GM12878 (cell line): Measurements from ENCODE around the gene MAN2B1. TPM values are rescaled to one million over a fixed set of nuclear protein-coding genes. Genes with fewer than 3 reads are reported as not detected.
"Not testable (repeated sequence)": the region's sequence is repeated elsewhere in the genome, so short reads cannot be mapped to it uniquely, and the experiment has no call there.

Source experiments
- ATAC-seq: fragments of 200-7000 bp; cut with Tn5 transposase; 3 replicates; pipeline ENCODE4 v1.9.1; 2020; ENCODE audit warnings: mild to moderate bottlenecking, moderate library complexity
- BruUV-seq: library from RNA; stranded (reverse); fragments of 400-500 nt; replicated peaks from 2 replicates; lab custom pipeline; 2021; lab: Mats Ljungman, UMichigan
- CTCF ChIA-PET: fragments of 300-600 bp; sonication (Branson Sonifier 250); formaldehyde crosslinking; extraction: SDS; loops from one replicate; lab custom pipeline; 2021; ENCODE audit warnings: inconsistent platforms; lab: Yijun Ruan, JAX
- POLR2A ChIA-PET: fragments of 350-600 bp; formaldehyde crosslinking; extraction: SDS; loops from one replicate; lab custom pipeline; 2021; ENCODE audit warnings: inconsistent platforms; lab: Charles Lee
- RAD21 ChIA-PET: fragments of 300-600 bp; sonication (Branson Sonifier 250); formaldehyde crosslinking; loops from one replicate; lab custom pipeline; 2023; ENCODE audit warnings: antibody characterized with exemption; ENCODE audit not compliant: unreplicated experiment; lab: Charles Lee
- SMC1A ChIA-PET: fragments of 300-600 bp; sonication (Branson Sonifier 250); formaldehyde crosslinking; loops from one replicate; lab custom pipeline; 2023; ENCODE audit not compliant: unreplicated experiment, uncharacterized antibody; lab: Charles Lee
- DNase-seq: peaks from one replicate; pipeline ENCODE4 v3.0.0-alpha.2; 2011; ENCODE audit warnings: low read depth, low spot score
- FAIRE-seq: peaks from 3 replicates; lab custom pipeline; 2011; peaks lifted over from hg19 to GRCh38; lab: Jason Lieb, UNC
- H2AFZ ChIP-seq: 2 replicates; pipeline ENCODE4 v1.6.0; 2011; ENCODE audit warnings: low read depth, low read length, control low read depth; ENCODE audit not compliant: control insufficient read depth
- H3K27ac ChIP-seq: 2 replicates; pipeline ENCODE4 v1.5.1; 2011; ENCODE audit warnings: control low read depth; ENCODE audit not compliant: control insufficient read depth, insufficient read depth
- H3K27me3 ChIP-seq, 2 experiments: replicated peaks in 1 of 2; 2 replicates each; pipeline versions ENCODE4 v1.6.0 to v1.6.1; 2011; ENCODE audit warnings: low read length in 1 of 2; ENCODE audit not compliant: control insufficient read depth in 2 of 2, insufficient read depth in 2 of 2
- H3K36me3 ChIP-seq, 2 experiments: 2 replicates each; pipeline ENCODE4 v1.5.1; 2011; ENCODE audit warnings: low read length in 1 of 2; ENCODE audit not compliant: control insufficient read depth in 2 of 2, insufficient read depth in 2 of 2
- H3K4me1 ChIP-seq: 2 replicates; pipeline ENCODE4 v1.6.1; 2011; ENCODE audit warnings: mild to moderate bottlenecking, low read length, moderate library complexity, mixed read lengths; ENCODE audit not compliant: control insufficient read depth, insufficient read depth
- H3K4me2 ChIP-seq: 2 replicates; pipeline ENCODE4 v1.6.0; 2011; ENCODE audit warnings: control low read depth; ENCODE audit not compliant: control insufficient read depth, insufficient read depth
- H3K4me3 ChIP-seq: fragments of 200-600 bp; sonication (generic); 2 replicates; pipeline ENCODE4 v1.5.1; 2016
- H3K79me2 ChIP-seq: 2 replicates; pipeline ENCODE4 v1.6.0; 2011; ENCODE audit warnings: low read length; ENCODE audit not compliant: control insufficient read depth, insufficient read depth
- H3K9ac ChIP-seq: 2 replicates; pipeline ENCODE4 v1.8.0; 2011; ENCODE audit warnings: low read length, control low read depth, mixed read lengths; ENCODE audit not compliant: control insufficient read depth, insufficient read depth
- H3K9me3 ChIP-seq: replicated peaks from 3 replicates; pipeline ENCODE4 v1.5.1; 2011; ENCODE audit warnings: mild to moderate bottlenecking, low read length; ENCODE audit not compliant: control insufficient read depth, insufficient read depth
- H4K20me1 ChIP-seq: 2 replicates; pipeline ENCODE4 v1.6.0; 2011; ENCODE audit not compliant: control insufficient read depth, insufficient read depth
- ATF7 ChIP-seq: fragments of 450-650 bp; IDR thresholded peaks from 2 replicates; pipeline ENCODE4 v1.6.1; 2016; ENCODE audit warnings: low read depth, mild to moderate bottlenecking
- BHLHE40 ChIP-seq, 2 experiments: fragments of 450-650 bp in 1 of 2; IDR thresholded peaks; 2 replicates each; pipeline ENCODE4 v1.6.1; 2011 to 2017; ENCODE audit warnings: low read depth in 2 of 2, borderline replicate concordance in 1 of 2, improper control_type of control experiment in 1 of 2, low read length in 1 of 2, mild to moderate bottlenecking in 1 of 2
- WGBS: methylation state at CpG from one replicate; pipeline ENCODE4 v1.1.6; 2016; ENCODE audit warnings: low lambda C conversion rate; ENCODE audit not compliant: insufficient replicate concordance, insufficient coverage; ENCODE audit errors: missing lambda C conversion rate; 5-methylcytosine and 5-hydroxymethylcytosine counted together
- in situ Hi-C: fragments of 300-500 bp; cut with MboI; formaldehyde crosslinking; loops from 9 replicates; pipeline ENCODE4 v1.14.3; 2018; ENCODE audit warnings: mixed read lengths
- intact Hi-C: fragments of 100-400 bp; cut with micrococcal nuclease; formaldehyde crosslinking; loops from one replicate; pipeline ENCODE4 v1.14.2; 2022; ENCODE audit not compliant: unreplicated experiment
- polyA plus RNA-seq, 11 experiments: library from polyadenylated mRNA; depleted of rRNA in 4 of 11; unstranded in 6 of 11; stranded (reverse) in 5 of 11; fragments of >200 nt; fragmentation: Nextera tagmentation in 4 of 11; fragmentation: Illumina TruSeq in 1 of 11; extraction: Ambion mirVana in 4 of 11; extraction: Trizol in 1 of 11; gene quantifications; 1 replicate in 1 of 11; 2 replicates in 10 of 11; pipeline versions ENCODE4 v1.2.1 to v1.2.3, GENCODE V29; 2011 to 2016; ENCODE audit warnings: inconsistent platforms in 2 of 11, missing spikeins in 2 of 11, low read depth in 1 of 11
- total RNA-seq, 4 experiments: library from RNA; depleted of rRNA in 3 of 4; stranded (reverse); fragments of >200 nt in 3 of 4; fragmentation: Illumina TruSeq in 1 of 4; extraction: Trizol in 1 of 4; gene quantifications; 2 replicates each; pipeline versions ENCODE4 v1.2.1 to v1.2.3, GENCODE V29; 2013 to 2021

MAN2B1 gene
- total and polyA plus RNA-seq, 10 of the 15 experiments (the other 5 are each of a cell fraction or from before 2014, with no cell fraction given): 7.6 to 224 (median 81.4) TPM

DNA sequence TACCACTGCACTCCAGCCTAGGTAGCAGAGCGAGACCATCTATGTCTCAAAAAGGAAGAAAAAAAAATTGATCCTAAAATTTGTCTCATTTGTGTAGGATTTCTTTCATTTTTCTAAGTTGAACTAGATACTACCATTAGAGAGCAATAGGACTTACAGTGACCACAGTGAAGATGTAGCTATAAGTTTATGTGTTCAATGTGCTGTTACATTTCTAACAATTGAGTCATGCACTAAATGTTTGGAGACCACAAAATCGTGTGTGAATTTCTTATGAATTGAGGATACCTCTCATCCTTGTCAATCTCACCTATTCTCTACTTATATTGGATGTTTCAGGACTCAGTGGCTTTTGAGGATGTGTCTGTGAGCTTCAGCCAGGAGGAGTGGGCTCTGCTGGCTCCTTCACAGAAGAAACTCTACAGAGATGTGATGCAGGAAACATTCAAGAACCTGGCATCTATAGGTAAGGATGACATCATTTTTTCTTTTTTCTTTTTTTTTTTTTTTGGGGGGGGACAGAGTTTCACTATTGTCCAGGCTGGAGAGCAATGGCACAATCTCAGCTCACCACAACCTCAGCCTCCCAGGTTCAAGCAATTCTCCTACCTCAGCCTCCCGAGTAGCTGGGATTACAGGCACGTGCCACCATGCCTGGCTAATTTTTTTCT, 43.0 kb downstream of the MAN2B1 start:
- Histone ChIP-seq H3K79me2 (peaks cover 20% of the 10 kb centered on the region), H3K4me3 (no peak overlapping the region), H4K20me1 (no peaks in the 10 kb centered on the region), H2AFZ (no peak overlapping the region), H3K9ac (no peak overlapping the region), H3K4me2 (no peak overlapping the region), H3K4me1 (peaks cover 3% of the 10 kb centered on the region; the same call in 1 of the 2 replicates), H3K9me3 (peaks cover 35% of the 10 kb centered on the region), H3K27ac (no peak overlapping the region), H3K36me3 (peaks cover 10 to 23% of the 10 kb centered on the region in 2 experiments)
- no TSS peak for BruUV-seq
- ChIA-PET POLR2A (interaction anchor here (0.7 to 1.4 kb wide), 4 partner anchors 10 to 49 kb away, joined by 3 to 6 read pairs (median 4); partner anchors contain the start of genes ZNF490 and ZNF791), RAD21 (interaction anchor here (0.8 kb wide), 1 partner anchor 10 kb away, joined by 3 read pairs; no protein-coding TSS in a partner anchor), SMC1A (interaction anchor here (0.9 to 1.9 kb wide), 3 partner anchors 10 to 16 kb away, joined by 3 to 9 read pairs (median 3); no protein-coding TSS in a partner anchor), CTCF (interaction anchor here (0.6 kb wide), 1 partner anchor 15 kb away, joined by 3 read pairs; no protein-coding TSS in a partner anchor)
- 99% methylated on average over 4 of the region's 4 CpGs for whole genome bisulfite sequencing
- in situ Hi-C loops: no loop called here
- intact Hi-C loops: no loop called here
- ATAC-seq (no peak), DNase-seq (no peak)
- TF ChIP-seq BHLHE40 (IDR thresholded peaks at IDR 0.05; ENCODE audit: borderline replicate concordance in 1 of 2, low read depth in 2 of 2, low read length in 1 of 2) (no peak), ATF7 (peak; percentile 31; the same call in 1 of the 2 replicates)
- TF ChIP-seq, all 136 proteins: peak for 1
- no peak for FAIRE-seq
- H3K27me3 ChIP-seq: no peaks in the 10 kb centered on the region

DNA sequence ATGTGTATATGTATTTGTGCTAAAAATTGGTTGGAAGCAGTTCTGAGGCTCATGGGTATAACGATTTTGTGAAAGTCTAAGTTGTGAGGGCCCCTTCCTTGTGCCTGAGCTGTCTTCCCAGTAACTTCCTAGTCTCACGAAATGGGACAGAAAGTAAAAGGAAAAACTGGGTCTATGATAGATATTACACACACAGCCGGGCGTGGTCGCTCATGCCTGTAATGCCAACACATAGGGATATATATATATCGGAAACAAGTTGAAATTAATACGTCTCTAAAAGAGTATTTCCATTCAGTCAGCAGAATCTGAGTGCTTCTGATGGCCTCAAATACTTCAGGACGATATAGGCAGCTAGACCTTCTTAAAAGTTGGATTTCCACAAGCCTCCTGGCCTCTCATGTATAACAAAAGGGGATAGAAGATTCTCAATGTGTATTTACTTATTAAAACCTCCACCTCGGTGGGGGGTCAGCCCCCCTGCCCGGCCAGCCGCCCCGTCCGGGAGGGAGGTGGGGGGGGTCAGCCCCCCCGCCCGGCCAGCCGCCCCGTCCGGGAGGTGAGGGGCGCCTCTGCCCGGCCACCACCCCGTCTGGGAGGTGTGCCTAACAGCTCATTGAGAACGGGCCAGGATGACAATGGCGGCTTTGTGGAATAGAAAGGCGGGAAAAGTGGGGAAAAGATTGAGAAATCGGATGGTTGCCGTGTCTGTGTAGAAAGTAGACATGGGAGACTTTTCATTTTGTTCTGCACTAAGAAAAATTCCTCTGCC, 45.1 kb downstream of the MAN2B1 start:
- in situ Hi-C loops, H3K4me3 ChIP-seq, SMC1A ChIA-PET, BruUV-seq, intact Hi-C loops, H3K36me3 ChIP-seq, H3K4me1 ChIP-seq, H3K27me3 ChIP-seq, FAIRE-seq, H3K4me2 ChIP-seq, DNase-seq, CTCF ChIA-PET, H2AFZ ChIP-seq, RAD21 ChIA-PET, H3K27ac ChIP-seq, H4K20me1 ChIP-seq, ATAC-seq, H3K9ac ChIP-seq, POLR2A ChIA-PET: not testable (repeated sequence)
- peaks cover 36% of the 10 kb centered on the region for H3K79me2 ChIP-seq
- peaks cover 17% of the 10 kb centered on the region for H3K9me3 ChIP-seq
- WGBS: 91% methylated on average over 8 of the region's 26 CpGs
